Measurements from ENCODE around the gene FCMR. TPM values are rescaled to one million over a fixed set of nuclear protein-coding genes. Genes with fewer than 3 reads are reported as not detected.

The FCMR gene
- total RNA-seq, 2 experiments from 2014 or later: 119 to 133 TPM

Other genes starting within 250 kb of the FCMR start
- gene MAPKAPK2, start 237.0 kb downstream of the FCMR start, total RNA-seq: 100 to 1,000 TPM; 218 to 225 TPM
- gene IL19, start 151.2 kb downstream of the FCMR start, total RNA-seq: not detected
- 1 to 10 TPM in 1 of 2 experiments, under 1 TPM in 1; 0.78 to 1.0 TPM for gene IL10, start 149.4 kb downstream of the FCMR start, total RNA-seq
- not detected for gene IL20, start 56.3 kb downstream of the FCMR start, total RNA-seq
- not detected for gene IL24, start 24.5 kb downstream of the FCMR start, total RNA-seq
- not detected for gene PIGR, start 24.5 kb upstream of the FCMR start, total RNA-seq
- gene FCAMR, start 48.5 kb upstream of the FCMR start, total RNA-seq: not detected
- gene C1orf116, start 110.8 kb upstream of the FCMR start, total RNA-seq: under 1 TPM; 0.27 to 0.31 TPM
- gene YOD1, start 129.3 kb upstream of the FCMR start, total RNA-seq: 10 to 100 TPM; 18.9 to 19.3 TPM
- gene PFKFB2, start 131.3 kb upstream of the FCMR start, total RNA-seq: 1 to 10 TPM; 8.1 to 8.5 TPM
- 1 to 10 TPM; 1.8 to 2.4 TPM for gene C4BPB, start 166.9 kb upstream of the FCMR start, total RNA-seq
- not detected for gene C4BPA, start 182.3 kb upstream of the FCMR start, total RNA-seq

All from CD8-positive, alpha-beta T cell (primary cell).